Measurements from ENCODE around the gene SCIN. TPM values are rescaled to one million over a fixed set of nuclear protein-coding genes. Genes with fewer than 3 reads are reported as not detected.

Gene SCIN
- total and polyA plus RNA-seq, 2 of the 8 experiments (the other 6 are each of a cell fraction or from before 2014, with no cell fraction given): 0.47 to 1.9 TPM

GRCh38 chr7:12684733-12685132, 114.2 kb downstream of the SCIN start:
- Histone ChIP-seq H4K8ac (ENCODE audit: extremely low read depth, insufficient read depth, low read length) (no peak overlapping the region), H3K14ac (ENCODE audit: insufficient read length) (no peak overlapping the region), H3K9ac (replicated peaks in 1 of 4; ENCODE audit: extremely low read depth in 1 of 4, low read depth in 3 of 4, low read length in 3 of 4) (no peak overlapping the region), H3K23me2 (ENCODE audit: low read depth, low read length) (no peaks in the 10 kb centered on the region; the same call in 1 of the 2 replicates), H4K20me1 (replicated peaks in 1 of 2; ENCODE audit: control insufficient read depth in 1 of 2, insufficient read depth in 2 of 2, low read length in 2 of 2) (no peaks in the 10 kb centered on the region), H3K56ac (replicated peaks; ENCODE audit: insufficient read length, low read depth, low read length) (no peak overlapping the region), H3K4me1 (replicated peaks in 1 of 4; ENCODE audit: control insufficient read depth in 3 of 4, insufficient read depth in 4 of 4, low read length in 3 of 4) (peaks cover 0 to 7% (median 3%) of the 10 kb centered on the region in 4 experiments; a peak in 4 of 7 replicates), H3K9me3 (ENCODE audit: insufficient read depth in 2 of 2, low read depth in 1 of 2, low read length in 1 of 2) (no peaks in the 10 kb centered on the region), H2BK12ac (ENCODE audit: low read depth, low read length) (no peak overlapping the region), H3K27me3 (replicated peaks in 1 of 4; ENCODE audit: control insufficient read depth in 3 of 4, extremely low read depth in 1 of 4, insufficient read depth in 3 of 4, low read length in 3 of 4) (no peaks in the 10 kb centered on the region; a peak in 1 of 7 replicates), H3K36me3 (ENCODE audit: control insufficient read depth in 2 of 4, insufficient read depth in 4 of 4, low read length in 3 of 4) (no peaks in the 10 kb centered on the region; a peak in 1 of 8 replicates), H2BK15ac (ENCODE audit: low read length) (no peak overlapping the region), H3K79me1 (ENCODE audit: low read depth, low read length) (no peaks in the 10 kb centered on the region), H2BK5ac (ENCODE audit: low read depth, low read length) (no peak overlapping the region), H2BK20ac (ENCODE audit: low read length) (no peak overlapping the region), H3K79me2 (ENCODE audit: control insufficient read depth in 1 of 2, insufficient read depth in 2 of 2, low read length in 2 of 2) (peaks cover 0 to 20% of the 10 kb centered on the region in 2 experiments; a peak in 3 of 4 replicates), H4K5ac (ENCODE audit: insufficient read length, low read depth, low read length) (no peak overlapping the region), H2AK5ac (ENCODE audit: low read depth, low read length) (no peak overlapping the region), H4K91ac (replicated peaks; ENCODE audit: insufficient read length, low read length) (no peak overlapping the region), H3K4ac (replicated peaks; ENCODE audit: insufficient read length, low read depth, low read length) (no peak overlapping the region), H3K23ac (ENCODE audit: insufficient read length) (no peak overlapping the region), H3K27ac (ENCODE audit: low read depth, low read length) (no peak overlapping the region), H2AFZ (ENCODE audit: low read length) (no peak overlapping the region), H2BK120ac (replicated peaks; ENCODE audit: low read depth, low read length) (no peak overlapping the region), H3K4me3 (ENCODE audit: extremely low read depth in 1 of 4, insufficient read depth in 2 of 4, low read depth in 3 of 4, low read length in 4 of 4) (no peak overlapping the region), H3K4me2 (ENCODE audit: insufficient read depth in 1 of 2, low read depth in 2 of 2, low read length in 2 of 2) (no peak overlapping the region), H3K18ac (ENCODE audit: extremely low read depth, low read length) (no peak overlapping the region)
- DNase-seq (ENCODE audit: low read depth in 1 of 2, low spot score in 2 of 2): no peak
- POLR2A ChIA-PET (ENCODE audit: partially characterized antibody): interaction anchor here (0.8 to 1.3 kb wide), 2 partner anchors 9 to 430 kb away, joined by 3 read pairs; no protein-coding TSS in a partner anchor
- WGBS, 2 experiments (ENCODE audit: extremely low coverage in 1 of 2, insufficient coverage in 1 of 2, insufficient read length in 1 of 2, insufficient replicate concordance in 2 of 2, low coverage in 1 of 2, low lambda C conversion rate in 2 of 2, missing lambda C conversion rate in 1 of 2): 84% methylated on average over 19 of the region's 19 CpGs; no CpG with 5 or more reads in 1 of the 2 experiments
- FAIRE-seq: no peak
- CTCF ChIA-PET (ENCODE audit: partially characterized antibody): interaction anchor here (0.7 to 10.0 kb wide), 21 partner anchors 9 to 577 kb away, joined by 3 to 82 read pairs (median 5); no protein-coding TSS in a partner anchor
- TF ChIP-seq BACH1 (IDR thresholded peaks at IDR 0.05; ENCODE audit: low read length): no peak
- no peak for TF ChIP-seq CBX8 (IDR thresholded peaks at IDR 0.05; ENCODE audit: borderline replicate concordance, low read depth, low read length)
- no peak for TF ChIP-seq SAP30 (IDR thresholded peaks at IDR 0.05; ENCODE audit: insufficient read depth, insufficient replicate concordance, low read length)
- no peak for TF ChIP-seq EP300 (IDR thresholded peaks at IDR 0.05; ENCODE audit: borderline replicate concordance in 1 of 2, low read depth in 2 of 2, low read length in 2 of 2)
- TF ChIP-seq E2F6 (IDR thresholded peaks at IDR 0.05): no peak
